Measurements from ENCODE around the gene PRICKLE2.

GRCh38 chr3:64144241-64144900 is 80.9 kb downstream of the PRICKLE2 start:
- TF ChIP-seq CTCF (optimal IDR thresholded peaks at IDR 0.05 in 1 of 3, IDR thresholded peaks at IDR 0.05 in 1 of 3, conservative IDR thresholded peaks at IDR 0.05 in 1 of 3; ENCODE audit: extremely low read depth in 1 of 3, insufficient read depth in 2 of 3, low read length in 3 of 3) (no peak), EZH2 (IDR thresholded peaks at IDR 0.05; ENCODE audit: low read length) (no peak)
